Osteocyte (in vitro differentiated cells): ENCODE measurements around the gene CCDC136. TPM values are rescaled to one million over a fixed set of nuclear protein-coding genes. Genes with fewer than 3 reads are reported as not detected.

ENCODE experiments used
- DNase-seq: peaks from one replicate; pipeline ENCODE4 v3.0.0; 2021; ENCODE audit warnings: mixed read lengths; ENCODE audit not compliant: unreplicated experiment; ENCODE audit errors: extremely low spot score
- H3K27ac Mint-ChIP-seq: one replicate; pipeline ENCODE4 v1.8.0; 2021; ENCODE audit warnings: mild to moderate bottlenecking, mixed read lengths; ENCODE audit not compliant: unreplicated experiment
- H3K27me3 Mint-ChIP-seq: one replicate; pipeline ENCODE4 v1.8.0; 2021; ENCODE audit warnings: mixed read lengths; ENCODE audit not compliant: unreplicated experiment
- H3K36me3 Mint-ChIP-seq: one replicate; pipeline ENCODE4 v1.8.0; 2021; ENCODE audit warnings: mixed read lengths; ENCODE audit not compliant: unreplicated experiment
- H3K4me1 Mint-ChIP-seq: one replicate; pipeline ENCODE4 v1.8.0; 2021; ENCODE audit warnings: mixed read lengths; ENCODE audit not compliant: unreplicated experiment
- H3K4me3 Mint-ChIP-seq: one replicate; pipeline ENCODE4 v1.8.0; 2021; ENCODE audit warnings: mild to moderate bottlenecking, moderate library complexity, mixed read lengths; ENCODE audit not compliant: unreplicated experiment
- H3K9me3 Mint-ChIP-seq: one replicate; pipeline ENCODE4 v1.8.0; 2021; ENCODE audit warnings: mixed read lengths; ENCODE audit not compliant: unreplicated experiment
- CTCF ChIP-seq: fragments of 200-600 bp; sonication (generic); IDR thresholded peaks from 2 replicates; pipeline ENCODE4 v1.5.0; 2021; ENCODE audit warnings: antibody characterized with exemption, mild to moderate bottlenecking, moderate library complexity
- total RNA-seq: library from RNA; stranded (reverse); gene quantifications from 2 replicates; pipeline ENCODE4 v1.2.1, GENCODE V29; 2021

CCDC136 gene
- total RNA-seq, 1 donor from 2014 or later, result 13.3 TPM

- no peak for TF ChIP-seq CTCF
- Mint-ChIP-seq H3K27me3 (no peaks in the 10 kb centered on the region), H3K4me3 (no peak overlapping the region), H3K9me3 (no peaks in the 10 kb centered on the region), H3K27ac (no peak overlapping the region), H3K36me3 (peaks cover 3% of the 10 kb centered on the region), H3K4me1 (peaks cover 37% of the 10 kb centered on the region)
- DNase-seq, result no peak
Observed at GRCh38 chr7:128835231-128835751, 43.5 kb downstream of the CCDC136 start.

GRCh38 chr7:128835790-128836641 is 44.2 kb downstream of the CCDC136 start:
- H3K9me3 Mint-ChIP-seq, result no peaks in the 10 kb centered on the region
- H3K4me1 Mint-ChIP-seq, result peaks cover 32% of the 10 kb centered on the region
- H3K36me3 Mint-ChIP-seq, result peaks cover 3% of the 10 kb centered on the region
- H3K4me3 Mint-ChIP-seq, result no peak overlapping the region
- H3K27ac Mint-ChIP-seq, result no peak overlapping the region
- no peaks in the 10 kb centered on the region for H3K27me3 Mint-ChIP-seq
- TF ChIP-seq CTCF, result no peak
- DNase-seq, result no peak

- peaks cover 24% of the 10 kb centered on the region for H3K4me1 Mint-ChIP-seq
- H3K27ac Mint-ChIP-seq, result no peak overlapping the region
- DNase-seq, result no peak
- H3K9me3 Mint-ChIP-seq, result no peaks in the 10 kb centered on the region
- TF ChIP-seq CTCF, result no peak
- peaks cover 6% of the 10 kb centered on the region for H3K36me3 Mint-ChIP-seq
- no peak overlapping the region for H3K4me3 Mint-ChIP-seq
- no peaks in the 10 kb centered on the region for H3K27me3 Mint-ChIP-seq
Observed at GRCh38 chr7:128836729-128837348, 45.1 kb downstream of the CCDC136 start.

GRCh38 chr7:128837521-128837921 is 45.8 kb downstream of the CCDC136 start:
- peaks cover 6% of the 10 kb centered on the region for H3K36me3 Mint-ChIP-seq
- H3K4me1 Mint-ChIP-seq, result peaks cover 19% of the 10 kb centered on the region
- no peak overlapping the region for H3K4me3 Mint-ChIP-seq
- H3K27ac Mint-ChIP-seq, result no peak overlapping the region
- no peak for TF ChIP-seq CTCF
- no peaks in the 10 kb centered on the region for H3K9me3 Mint-ChIP-seq
- DNase-seq, result no peak
- H3K27me3 Mint-ChIP-seq, result no peaks in the 10 kb centered on the region
